PC-9 (cell line): ENCODE data around the gene TK1. TPM values are rescaled to one million over a fixed set of nuclear protein-coding genes. Genes with fewer than 3 reads are reported as not detected.

ENCODE experiments used
- total RNA-seq: library from RNA; stranded (reverse); gene quantifications from 2 replicates; pipeline ENCODE4 v1.2.3, GENCODE V29; 2021

Gene TK1
- total RNA-seq, 1 experiment from 2014 or later = 137 TPM

Other genes with a start within 250 kb of the TK1 start
- gene TNRC6C, start 228.3 kb downstream of the TK1 start, total RNA-seq = 0.37 TPM in 1 of 2 replicates, not detected in the other
- gene TMC6, start 58.3 kb downstream of the TK1 start, total RNA-seq = 97.7 and 116 TPM in 2 replicates
- gene TMC8, start 56.3 kb downstream of the TK1 start, total RNA-seq = 1.9 and 2.6 TPM in 2 replicates
- gene C17orf99, start 40.7 kb downstream of the TK1 start, total RNA-seq = not detected in 2 replicates
- gene SYNGR2, start 18.5 kb downstream of the TK1 start, total RNA-seq = 91.9 and 95.0 TPM in 2 replicates
- gene AFMID, start 310 bp upstream of the TK1 start, total RNA-seq = 30.4 and 43.6 TPM in 2 replicates
- gene BIRC5, start 27.2 kb upstream of the TK1 start, total RNA-seq = 72.4 and 91.0 TPM in 2 replicates
- not detected in 2 replicates for gene TMEM235, start 44.6 kb upstream of the TK1 start, total RNA-seq
- 20.7 and 21.7 TPM in 2 replicates for gene SOCS3, start 173.0 kb upstream of the TK1 start, total RNA-seq
- gene PGS1, start 191.6 kb upstream of the TK1 start, total RNA-seq = 37.7 and 40.2 TPM in 2 replicates